Measurements from ENCODE around the gene VSTM2B. TPM values are rescaled to one million over a fixed set of nuclear protein-coding genes. Genes with fewer than 3 reads are reported as not detected.

The VSTM2B gene
- total and polyA plus RNA-seq, 7 donors = 0.41 TPM; not detected in 6

- WGBS, 2 donors = 74 to 83% methylated on average over 5 of the region's 5 CpGs
These were observed 37.5 kb upstream of the VSTM2B start for GRCh38 chr19:29488316-29488715.

GRCh38 chr19:29489172-29489951 lies 36.4 kb upstream of the VSTM2B start:
- DNase-seq = peak; percentile 28
- TF ChIP-seq POLR2A (IDR thresholded peaks at IDR 0.05) = no peak
- no peak for TF ChIP-seq EP300 (IDR thresholded peaks at IDR 0.05)
- TF ChIP-seq CTCF (IDR thresholded peaks at IDR 0.05) = no peak
- TF ChIP-seq POLR2AphosphoS5 (IDR thresholded peaks at IDR 0.05) = no peak
- Histone ChIP-seq H3K4me3 (no peak overlapping the region), H3K9me3 (no peaks in the 10 kb centered on the region), H3K4me1 (peaks cover 0 to 16% (median 5%) of the 10 kb centered on the region in 4 donors), H3K27ac (no peak overlapping the region), H3K27me3 (no peaks in the 10 kb centered on the region), H3K36me3 (no peaks in the 10 kb centered on the region)
- WGBS, 2 donors = 80 to 81% methylated on average over 16 of the region's 16 CpGs
- intact Hi-C loops (cut with DNase I) = no loop called here

More at GRCh38 chr19:29488316-29488715, 37.5 kb upstream of the VSTM2B start:
- intact Hi-C loops (cut with DNase I) = no loop called here
- H3K27ac ChIP-seq = no peak overlapping the region
- no peaks in the 10 kb centered on the region for H3K9me3 ChIP-seq
- no peak overlapping the region for H3K4me3 ChIP-seq
- H3K36me3 ChIP-seq = no peaks in the 10 kb centered on the region
- H3K27me3 ChIP-seq = no peaks in the 10 kb centered on the region
- no peak for DNase-seq
- H3K4me1 ChIP-seq = peaks cover 0 to 20% (median 7%) of the 10 kb centered on the region in 4 donors
- TF ChIP-seq EP300 (IDR thresholded peaks at IDR 0.05) (no peak), POLR2AphosphoS5 (IDR thresholded peaks at IDR 0.05) (no peak), POLR2A (IDR thresholded peaks at IDR 0.05) (no peak), CTCF (IDR thresholded peaks at IDR 0.05) (no peak)

GRCh38 chr19:29491491-29491890 lies 34.3 kb upstream of the VSTM2B start:
- Histone ChIP-seq H3K27ac (no peak overlapping the region), H3K4me1 (peaks cover 0 to 16% (median 5%) of the 10 kb centered on the region in 4 donors), H3K27me3 (no peaks in the 10 kb centered on the region), H3K36me3 (no peaks in the 10 kb centered on the region), H3K9me3 (no peaks in the 10 kb centered on the region), H3K4me3 (no peak overlapping the region)
- TF ChIP-seq POLR2AphosphoS5 (IDR thresholded peaks at IDR 0.05) (no peak), POLR2A (IDR thresholded peaks at IDR 0.05) (no peak), CTCF (IDR thresholded peaks at IDR 0.05) (no peak), EP300 (IDR thresholded peaks at IDR 0.05) (no peak)
- WGBS, 2 donors = 85% methylated on average over 3 of the region's 3 CpGs
- no peak for DNase-seq
- intact Hi-C loops (cut with DNase I) = no loop called here

GRCh38 chr19:29491995-29492577 lies 33.7 kb upstream of the VSTM2B start:
- TF ChIP-seq POLR2AphosphoS5 (IDR thresholded peaks at IDR 0.05) = no peak
- no peak for TF ChIP-seq CTCF (IDR thresholded peaks at IDR 0.05)
- no peak for TF ChIP-seq EP300 (IDR thresholded peaks at IDR 0.05)
- no peak for TF ChIP-seq POLR2A (IDR thresholded peaks at IDR 0.05)
- Histone ChIP-seq H3K4me1 (peaks cover 0 to 16% (median 5%) of the 10 kb centered on the region in 4 donors), H3K27me3 (no peaks in the 10 kb centered on the region), H3K9me3 (no peaks in the 10 kb centered on the region), H3K36me3 (no peaks in the 10 kb centered on the region), H3K27ac (peak overlapping the region in 1 of 4 donors; percentile 11), H3K4me3 (no peak overlapping the region)
- intact Hi-C loops (cut with DNase I) = no loop called here
- 39 to 51% methylated on average over 7 of the region's 7 CpGs for WGBS, 2 donors
- peak; percentile 21 for DNase-seq
